GM19025 (cell line): Measurements from ENCODE around the gene CDH22.

Experiments used
- ATAC-seq: cut with Tn5 transposase; IDR thresholded peaks from one replicate; pipeline ENCODE4 v1.9.1; 2021; ENCODE audit warnings: mild to moderate bottlenecking, low read depth, moderate library complexity; ENCODE audit not compliant: unreplicated experiment

Gene CDH22

GRCh38 chr20:46324960-46325703, 16.8 kb upstream of the CDH22 start:
- ATAC-seq, result no peak

DNA sequence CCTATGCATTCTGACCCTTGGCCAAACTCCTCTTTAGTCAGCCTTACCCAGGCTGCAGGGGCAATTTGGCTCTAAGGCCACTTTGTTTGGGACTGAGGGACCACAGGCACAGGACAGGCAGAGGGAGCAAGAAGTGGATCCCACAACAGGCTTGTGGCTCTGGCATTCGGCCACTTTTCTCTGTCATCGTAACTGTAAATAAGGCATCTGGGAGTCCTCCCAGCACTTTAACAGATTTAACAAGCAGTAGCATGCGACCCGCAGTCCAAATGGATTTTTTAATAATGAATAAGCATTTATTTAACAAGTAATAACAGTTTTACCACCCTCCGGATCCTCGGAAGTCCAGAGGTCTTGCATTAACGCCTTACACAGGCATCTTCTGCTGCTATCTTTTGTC, 16.1 kb upstream of the CDH22 start:
- no peak for ATAC-seq

- ATAC-seq, result no peak
These were observed 15.3 kb upstream of the CDH22 start for GRCh38 chr20:46323557-46323956.

- no peak for ATAC-seq
These were observed 14.3 kb upstream of the CDH22 start for GRCh38 chr20:46322641-46323040.

DNA sequence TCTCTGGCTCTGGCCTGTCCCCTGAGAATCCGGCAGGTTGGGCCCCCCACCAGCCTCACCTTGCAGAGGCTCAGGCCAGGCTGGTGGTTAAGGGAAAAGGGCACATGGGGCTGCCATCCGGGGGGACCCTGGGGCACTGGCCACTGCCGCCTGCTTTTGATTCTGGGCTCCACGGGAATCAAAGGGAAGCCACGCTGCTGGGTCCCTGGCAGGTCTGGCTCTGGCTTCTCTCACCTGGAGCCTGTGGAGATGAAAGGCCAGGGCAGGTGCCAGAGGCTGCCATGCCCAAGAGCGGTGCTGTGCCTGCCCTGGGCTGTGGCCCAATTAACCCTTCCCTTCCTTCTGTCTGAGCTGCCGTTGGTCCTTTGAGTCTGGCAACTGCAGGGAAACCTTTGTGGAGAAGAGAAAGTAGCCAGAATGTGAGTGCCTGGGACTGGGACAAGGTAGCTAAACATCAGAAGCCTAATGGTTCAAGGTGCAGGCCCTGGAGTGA, 9.4 kb upstream of the CDH22 start:
- no peak for ATAC-seq

DNA sequence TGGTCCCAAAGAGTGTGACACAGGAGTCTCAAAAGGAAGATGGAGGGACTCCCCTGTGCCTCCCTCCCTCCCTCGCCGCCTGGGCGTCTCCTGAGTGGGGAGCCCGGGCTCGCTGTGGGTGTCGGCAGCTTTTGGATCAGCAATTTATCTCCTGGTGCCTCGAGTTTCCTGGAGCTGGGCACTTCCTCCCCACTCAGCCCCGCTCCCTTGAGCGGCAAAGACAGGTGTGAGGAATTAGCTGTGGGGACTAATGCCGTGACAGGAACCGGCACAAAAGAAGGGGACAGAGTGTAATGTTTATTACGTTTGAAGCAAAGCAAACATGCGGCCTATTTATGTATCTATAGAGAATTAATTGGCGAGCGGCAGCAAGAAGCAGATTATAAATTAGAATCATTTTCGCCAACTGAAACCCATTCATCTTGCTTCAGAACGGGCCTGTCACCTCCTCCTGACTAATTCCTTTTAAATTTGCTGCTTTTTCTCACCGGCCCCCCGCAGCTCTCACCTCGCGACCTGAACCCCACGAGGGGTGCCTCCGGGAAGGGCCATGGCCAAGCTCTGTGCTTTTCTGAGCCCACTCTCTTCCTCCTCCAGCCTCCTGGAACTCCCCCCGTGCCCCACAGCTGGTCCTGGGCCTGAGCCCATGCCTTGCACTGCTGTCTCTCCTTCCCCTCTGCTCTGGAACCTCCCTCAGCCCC, 8.8 kb upstream of the CDH22 start:
- ATAC-seq, result no peak

DNA sequence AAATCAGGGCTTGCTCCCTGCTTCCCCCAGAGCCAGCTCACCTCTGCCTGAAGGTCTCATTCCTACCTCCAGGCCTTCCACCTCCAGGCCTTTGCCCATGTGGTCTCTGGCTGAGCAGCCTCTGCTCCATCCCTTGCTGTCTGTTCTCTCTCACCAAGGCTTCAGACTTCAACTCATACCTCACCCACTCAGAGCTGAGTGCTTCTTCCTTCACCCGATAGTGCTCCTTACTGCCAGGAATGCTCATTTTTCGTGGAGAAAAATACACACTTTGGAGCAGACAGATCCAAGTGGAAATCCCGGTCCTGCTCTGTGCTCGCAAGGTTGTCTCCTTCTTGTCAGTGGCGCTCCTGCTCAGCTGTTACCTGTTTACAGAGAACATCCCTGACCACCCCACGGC, 7.0 kb upstream of the CDH22 start:
- ATAC-seq, result no peak

- no peak for ATAC-seq
These were observed 4.9 kb upstream of the CDH22 start for GRCh38 chr20:46312945-46313861.

DNA sequence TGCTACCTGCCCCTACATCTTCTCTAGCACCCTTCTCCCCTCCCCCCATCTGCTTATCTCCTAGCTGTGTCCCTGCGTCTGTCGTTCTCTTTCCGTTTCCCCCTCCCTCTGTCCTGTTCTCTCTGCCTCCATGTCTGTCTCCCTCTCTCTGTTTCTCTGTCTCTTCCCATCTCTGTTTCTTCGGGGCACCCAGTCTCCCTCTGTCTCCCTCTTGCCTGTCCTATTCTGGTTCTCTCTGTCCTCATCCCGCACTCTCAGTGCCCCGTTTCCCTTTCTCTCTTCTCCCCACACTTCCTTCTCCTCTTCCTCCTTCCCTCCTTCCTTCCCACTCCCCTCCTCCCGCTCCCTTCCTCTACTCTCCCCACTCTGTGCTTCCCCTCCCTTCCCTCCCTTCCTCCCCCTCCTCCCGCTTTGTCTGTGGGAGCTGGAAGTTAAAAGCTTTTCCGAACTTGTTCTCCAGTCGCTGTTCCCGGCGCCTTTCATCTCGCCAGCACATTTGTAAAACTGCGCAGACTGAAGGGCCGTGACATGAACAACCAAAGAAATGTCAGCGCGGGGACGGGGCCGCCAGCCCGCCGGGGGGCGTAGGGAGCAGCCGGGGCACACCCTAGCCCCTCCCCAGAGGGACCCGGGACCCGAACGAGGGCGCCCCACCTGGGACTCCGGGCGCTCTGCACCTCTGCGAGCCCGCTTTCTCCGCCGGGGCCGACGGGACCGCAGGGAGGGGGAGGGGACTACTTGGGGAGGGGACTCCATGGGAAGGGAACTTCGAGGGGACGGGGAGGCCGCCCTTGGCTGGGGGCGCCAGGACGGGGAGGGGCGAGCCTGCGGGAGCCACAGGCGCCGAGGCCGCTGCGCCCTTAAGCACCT, 4.0 kb upstream of the CDH22 start:
- no peak for ATAC-seq

DNA sequence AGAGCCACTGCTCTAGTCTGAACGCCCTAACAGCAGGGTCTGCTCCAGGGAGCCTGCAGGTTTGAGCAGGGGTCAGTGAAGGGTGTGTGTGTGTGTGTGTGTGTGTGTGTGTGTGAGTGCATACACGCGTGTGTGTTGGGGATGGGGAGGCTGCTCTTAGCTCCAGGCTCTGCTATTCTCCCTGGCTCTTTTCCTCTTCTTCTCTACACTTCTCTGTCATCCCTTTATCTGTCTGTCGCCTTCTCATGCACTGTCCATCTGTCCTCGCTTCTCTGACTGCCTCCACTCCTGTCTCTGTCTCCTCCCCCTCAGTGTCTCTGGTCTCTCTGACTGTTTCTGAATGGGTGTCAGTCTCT, 3.4 kb upstream of the CDH22 start:
- ATAC-seq, result no peak

DNA sequence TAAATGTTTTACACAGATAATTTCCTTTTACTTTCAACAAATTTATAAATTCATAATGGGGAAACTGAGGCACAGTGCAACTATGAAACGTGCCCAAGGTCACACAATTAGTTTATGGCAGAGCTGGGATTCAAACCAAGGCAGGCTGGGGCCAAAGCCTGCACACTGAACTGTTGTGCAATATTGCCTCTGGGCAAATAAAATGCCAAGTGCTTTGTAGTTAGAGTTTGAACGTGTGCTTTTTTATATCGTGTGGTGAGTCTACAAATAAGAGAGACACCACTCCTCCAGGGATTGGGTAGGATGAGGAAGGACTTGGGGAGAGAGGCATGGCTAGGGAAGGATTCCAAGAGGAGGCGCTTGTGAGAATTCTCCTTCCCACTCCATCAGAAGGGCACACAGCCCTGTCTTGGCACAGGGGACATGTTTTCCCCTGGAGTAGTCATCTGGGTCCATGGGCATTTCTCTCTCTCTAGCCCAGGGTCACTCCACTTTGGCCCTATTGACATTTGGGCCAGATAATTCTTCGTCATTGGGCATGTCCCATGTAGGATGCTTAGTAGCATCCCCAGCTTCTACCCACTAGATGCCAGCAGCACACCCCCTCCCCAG, 2.8 kb upstream of the CDH22 start:
- ATAC-seq, result no peak

GRCh38 chr20:46309945-46310344, 1.6 kb upstream of the CDH22 start:
- no peak for ATAC-seq

- no peak for ATAC-seq
These were observed 370 bp downstream of the CDH22 start for GRCh38 chr20:46307999-46308257.

- ATAC-seq, result no peak
These were observed 929 bp downstream of the CDH22 start for GRCh38 chr20:46307139-46307998.

GRCh38 chr20:46306743-46307138, 1.6 kb downstream of the CDH22 start:
- ATAC-seq, result no peak

- ATAC-seq, result no peak
These were observed 2.3 kb downstream of the CDH22 start for GRCh38 chr20:46305973-46306360.

DNA sequence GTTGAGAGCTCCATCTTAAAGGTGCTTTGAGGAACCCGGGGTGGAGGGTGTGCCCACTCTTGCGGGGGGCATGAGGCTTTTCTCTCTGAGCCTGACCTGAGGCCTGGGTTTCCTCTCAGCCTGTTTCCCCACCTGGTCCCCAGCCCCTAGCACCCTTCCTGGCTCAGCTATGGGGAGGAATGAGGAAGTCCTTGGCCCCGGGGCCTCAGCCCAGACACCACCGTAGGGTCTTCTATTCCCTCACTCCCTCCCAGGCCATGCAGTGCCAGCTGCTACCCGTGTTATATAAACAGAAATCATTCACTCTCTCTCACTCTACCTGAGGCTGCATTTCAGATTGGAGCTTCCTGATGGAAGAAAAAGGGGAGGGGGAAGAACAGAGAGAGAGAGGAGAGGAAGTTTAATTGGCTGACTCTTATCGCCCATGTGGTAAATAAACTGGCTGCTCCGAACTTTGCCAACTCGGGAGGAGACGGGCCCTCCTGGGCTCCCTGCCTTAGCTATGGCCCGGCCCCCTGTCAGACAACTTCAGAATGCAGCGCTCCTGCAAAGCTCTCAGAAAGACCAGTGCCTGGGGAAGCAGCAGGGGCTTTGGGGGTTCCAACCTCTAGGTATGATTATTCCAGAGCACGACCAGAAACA, 2.8 kb downstream of the CDH22 start:
- ATAC-seq, result no peak

DNA sequence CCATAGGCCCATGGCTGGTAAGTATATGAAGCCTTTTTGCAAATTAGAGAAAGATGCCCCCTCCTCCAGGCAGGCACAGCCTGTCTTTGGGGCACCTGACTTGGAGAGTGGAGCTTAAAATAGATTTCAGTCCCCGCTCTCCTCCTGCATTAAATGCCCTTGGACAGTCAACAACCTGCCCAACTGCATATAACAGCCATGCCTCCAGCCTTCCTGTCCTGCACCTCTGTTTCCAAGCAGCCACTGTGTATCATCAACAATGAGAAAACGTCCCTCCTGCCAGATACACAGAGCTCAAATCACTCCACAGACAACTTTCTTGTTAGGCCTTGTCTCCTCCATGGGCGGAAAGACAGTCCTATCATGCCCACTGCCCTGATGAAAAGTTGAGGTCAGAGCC, 3.4 kb downstream of the CDH22 start:
- ATAC-seq, result no peak

DNA sequence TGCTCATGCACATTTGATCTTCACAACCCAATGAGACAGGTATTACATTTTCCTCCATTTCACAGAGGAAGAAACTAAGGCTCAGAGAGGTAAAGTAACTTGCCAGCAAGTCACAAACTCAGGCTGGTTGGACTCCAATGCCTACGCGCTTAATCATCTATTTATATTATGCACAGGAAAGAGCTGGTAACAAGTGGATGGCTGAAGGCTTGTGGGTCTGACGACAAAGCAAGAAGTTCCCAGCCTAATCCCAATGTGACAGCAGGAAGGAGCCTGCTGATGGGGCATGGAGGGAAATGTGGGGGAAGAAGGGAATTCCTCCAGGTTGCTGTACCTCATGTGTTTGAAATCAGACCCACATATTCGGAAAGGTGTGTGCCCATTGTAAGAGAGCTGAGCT, 3.9 kb downstream of the CDH22 start:
- no peak for ATAC-seq
